Measurements from ENCODE around the gene FAM9A. TPM values are rescaled to one million over a fixed set of nuclear protein-coding genes. Genes with fewer than 3 reads are reported as not detected.
"Not testable (repeated sequence)": the region's sequence is repeated elsewhere in the genome, so short reads cannot be mapped to it uniquely, and the experiment has no call there.

Gene FAM9A
- polyA plus RNA-seq, 4 donors: not detected

DNA sequence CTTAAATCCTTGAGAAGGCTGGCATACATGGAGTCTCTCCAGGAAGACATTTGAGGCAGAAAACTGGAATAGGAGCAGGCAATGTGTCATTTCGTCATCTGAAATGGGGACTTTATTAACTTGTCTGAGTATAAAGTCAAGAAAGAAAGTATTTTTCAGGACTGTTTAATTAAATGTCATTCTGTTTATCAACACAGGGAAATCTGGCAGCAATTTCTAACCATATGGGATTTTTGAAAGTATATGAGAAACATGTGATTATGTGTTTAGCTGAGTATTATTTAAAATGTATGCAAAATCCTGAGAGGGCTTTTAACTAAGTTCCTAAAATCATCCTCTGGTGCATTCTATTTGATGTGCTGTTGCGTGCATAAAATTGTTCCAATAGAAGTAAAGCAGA is 3.9 kb upstream of the FAM9A start:
- no peak for DNase-seq (ENCODE audit: low read depth in 4 of 4, low spot score in 3 of 4)

GRCh38 chrX:8803326-8803725 is 2.1 kb upstream of the FAM9A start:
- DNase-seq (ENCODE audit: low read depth in 4 of 4, low spot score in 3 of 4): no peak

GRCh38 chrX:8800351-8800750 is 832 bp downstream of the FAM9A start:
- not testable (repeated sequence) for DNase-seq (ENCODE audit: low read depth in 4 of 4, low spot score in 3 of 4)

GRCh38 chrX:8799281-8799680 is 1.9 kb downstream of the FAM9A start:
- DNase-seq (ENCODE audit: low read depth in 4 of 4, low spot score in 3 of 4): not testable (repeated sequence)

DNA sequence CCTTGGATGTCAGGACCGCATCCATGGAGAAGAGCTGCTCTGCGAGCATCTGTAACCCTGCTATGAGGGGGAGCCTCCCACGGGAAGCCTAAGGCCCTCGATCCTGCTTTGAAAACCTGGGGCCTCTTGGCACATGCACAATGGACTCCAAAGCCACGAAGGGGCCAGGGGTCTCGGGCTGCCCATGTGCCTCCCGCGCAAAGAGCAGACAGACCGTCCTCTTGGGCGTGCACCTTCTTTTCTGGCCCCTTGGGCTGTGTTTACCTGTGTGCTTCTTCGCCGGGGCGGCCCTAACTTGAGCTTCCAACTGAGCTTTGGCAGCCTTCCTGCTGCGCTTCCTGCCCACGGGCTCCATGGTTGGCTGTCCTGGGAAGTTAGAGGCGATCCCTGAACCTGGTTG is 2.5 kb downstream of the FAM9A start:
- DNase-seq (ENCODE audit: low read depth in 4 of 4, low spot score in 3 of 4): not testable (repeated sequence)

- DNase-seq (ENCODE audit: low read depth in 4 of 4, low spot score in 3 of 4): not testable (repeated sequence)
Observed at GRCh38 chrX:8787119-8787518, 14.1 kb downstream of the FAM9A start.

DNA sequence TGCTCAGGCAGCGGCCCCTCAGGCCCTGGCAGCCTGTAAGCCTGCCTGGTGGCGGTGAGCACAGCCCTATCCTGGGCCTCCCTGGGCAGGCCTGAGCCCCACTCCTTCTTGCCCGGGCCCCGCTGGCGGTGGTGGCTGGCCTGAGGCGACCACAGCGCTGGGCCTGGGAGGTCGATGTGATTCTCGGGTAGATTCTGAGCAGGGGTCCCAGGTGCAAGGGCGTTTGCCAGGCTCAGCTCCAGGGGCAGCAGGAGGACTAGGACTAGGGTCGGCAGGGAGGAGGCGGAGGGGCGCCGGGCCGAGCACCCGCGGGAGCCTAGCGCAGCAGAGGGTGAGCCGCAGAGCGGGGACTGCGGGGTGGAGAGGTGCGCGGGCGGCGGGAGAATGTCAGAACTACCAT is 17.0 kb downstream of the FAM9A start:
- DNase-seq (ENCODE audit: low read depth in 4 of 4, low spot score in 3 of 4): no peak

- DNase-seq (ENCODE audit: low read depth in 4 of 4, low spot score in 3 of 4): no peak
Observed at GRCh38 chrX:8783714-8784098, 17.5 kb downstream of the FAM9A start.

DNA sequence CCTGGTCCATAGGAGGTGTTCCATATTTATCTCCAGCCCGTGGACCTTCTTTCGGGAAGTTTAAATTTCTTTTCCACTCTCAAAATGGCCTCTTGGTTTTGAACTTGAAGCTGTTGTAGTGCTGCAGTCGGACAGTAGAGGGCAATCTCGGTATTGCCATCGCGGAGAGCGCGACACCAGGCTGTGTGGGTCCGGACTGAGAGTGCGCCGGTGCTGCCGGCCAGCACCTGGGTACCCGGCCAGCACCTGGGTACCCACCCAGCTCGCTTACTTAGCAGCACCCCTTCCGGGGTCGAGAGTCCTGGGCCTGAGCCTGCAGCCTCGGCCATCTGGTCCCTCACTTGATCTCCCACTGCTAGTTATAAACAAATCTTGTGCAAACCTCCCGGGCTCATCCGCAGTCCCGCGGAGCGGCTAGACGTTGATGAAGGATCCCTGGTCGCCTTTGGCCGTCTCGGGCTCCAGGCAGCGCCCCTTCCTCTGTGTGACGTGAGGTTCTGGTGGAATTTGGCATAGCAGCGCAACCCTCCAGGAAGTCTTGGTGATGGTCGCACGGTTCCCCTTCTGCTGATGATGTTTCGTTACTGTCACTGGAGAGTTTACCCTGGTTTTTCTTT is 18.0 kb downstream of the FAM9A start:
- DNase-seq (ENCODE audit: low read depth in 4 of 4, low spot score in 3 of 4): peak in 3 of 4 donors; percentile 0 to 11 (median 1)

- no peak for DNase-seq (ENCODE audit: low read depth in 4 of 4, low spot score in 3 of 4)
Observed at GRCh38 chrX:8782595-8782994, 18.6 kb downstream of the FAM9A start.

GRCh38 chrX:8781921-8782320 is 19.3 kb downstream of the FAM9A start:
- not testable (repeated sequence) for DNase-seq (ENCODE audit: low read depth in 4 of 4, low spot score in 3 of 4)

- DNase-seq (ENCODE audit: low read depth in 4 of 4, low spot score in 3 of 4): no peak
Observed at GRCh38 chrX:8773117-8773516, 28.1 kb downstream of the FAM9A start.

- DNase-seq (ENCODE audit: low read depth in 4 of 4, low spot score in 3 of 4): no peak
Observed at GRCh38 chrX:8760021-8760420, 41.2 kb downstream of the FAM9A start.

- not testable (repeated sequence) for DNase-seq (ENCODE audit: low read depth in 4 of 4, low spot score in 3 of 4)
Observed at GRCh38 chrX:8758706-8759105, 42.5 kb downstream of the FAM9A start.

GRCh38 chrX:8757609-8758389 is 43.4 kb downstream of the FAM9A start:
- not testable (repeated sequence) for DNase-seq (ENCODE audit: low read depth in 4 of 4, low spot score in 3 of 4)

DNA sequence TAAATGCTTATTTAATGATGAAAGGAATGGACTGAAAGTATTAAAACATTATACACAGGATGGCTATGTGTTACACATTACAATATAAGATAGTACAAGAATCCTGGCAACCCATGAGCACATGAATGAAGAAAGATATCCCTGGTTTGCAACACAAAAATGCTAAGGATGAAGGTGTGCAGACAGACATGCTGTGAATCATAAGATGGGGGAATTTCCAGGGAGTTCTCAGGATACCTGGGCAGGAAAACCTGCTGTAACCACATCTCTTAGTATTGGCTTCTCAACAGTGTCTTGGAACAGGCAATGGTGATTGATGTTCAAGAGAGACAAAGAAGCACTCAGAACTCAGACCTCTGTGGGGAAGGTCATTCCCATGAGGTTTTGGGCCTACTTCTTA is 45.4 kb downstream of the FAM9A start:
- no peak for DNase-seq (ENCODE audit: low read depth in 4 of 4, low spot score in 3 of 4)

DNA sequence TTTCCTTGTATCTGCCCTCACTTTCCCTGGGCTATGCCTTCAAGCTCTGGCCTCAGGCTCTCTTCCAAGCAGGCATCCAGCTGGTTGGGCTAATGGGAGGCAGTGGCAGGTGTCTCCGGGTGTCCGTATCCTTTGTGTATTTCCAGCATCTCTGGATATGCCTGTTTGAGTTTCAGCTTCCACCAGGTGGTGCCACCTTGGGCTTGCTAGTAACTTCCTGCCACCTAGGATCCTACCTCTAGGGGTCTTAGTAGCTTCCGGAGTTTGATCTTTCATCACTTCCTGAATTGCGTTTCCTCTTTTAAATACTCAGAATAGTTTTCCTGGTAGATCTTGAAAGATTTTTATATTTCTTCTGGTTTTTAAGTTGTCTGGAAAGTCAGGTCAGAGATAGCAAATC is 46.1 kb downstream of the FAM9A start:
- no peak for DNase-seq (ENCODE audit: low read depth in 4 of 4, low spot score in 3 of 4)

- no peak for DNase-seq (ENCODE audit: low read depth in 4 of 4, low spot score in 3 of 4)
Observed at GRCh38 chrX:8749697-8750096, 51.5 kb downstream of the FAM9A start.

DNA sequence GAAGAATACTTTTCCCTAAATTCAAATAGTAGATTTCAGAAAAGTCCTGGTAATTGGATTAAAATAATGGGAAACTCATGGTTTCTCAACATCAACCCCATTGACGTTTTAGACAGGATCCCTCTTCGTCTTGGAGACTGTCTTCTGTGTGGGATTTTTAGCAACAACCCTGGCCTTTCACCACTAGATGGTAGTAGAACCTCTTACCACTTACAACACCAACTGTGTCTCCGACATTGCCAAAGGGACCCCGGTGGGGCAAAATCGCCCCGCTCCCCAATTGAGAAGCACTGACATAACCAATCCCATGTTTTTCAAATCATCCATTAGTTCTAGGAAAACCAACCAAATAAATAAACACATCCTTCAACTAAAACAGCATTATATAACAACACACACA is 52.3 kb downstream of the FAM9A start:
- DNase-seq (ENCODE audit: low read depth in 4 of 4, low spot score in 3 of 4): no peak

GRCh38 chrX:8743126-8743732 is 58.0 kb downstream of the FAM9A start:
- DNase-seq (ENCODE audit: low read depth in 4 of 4, low spot score in 3 of 4): no peak

- DNase-seq (ENCODE audit: low read depth in 4 of 4, low spot score in 3 of 4): no peak
Observed at GRCh38 chrX:8741981-8742380, 59.2 kb downstream of the FAM9A start.
